Kidney capillary endothelial cell (primary cell): Measurements from ENCODE around the gene MEST.
A peak's percentile ranks its signal among the peaks of the same experiment; 100 is the strongest.
"Not testable (repeated sequence)": the region's sequence is repeated elsewhere in the genome, so short reads cannot be mapped to it uniquely, and the experiment has no call there.

ENCODE experiments used
- DNase-seq: peaks from one replicate; pipeline ENCODE4 v3.0.0-alpha.2; 2018; ENCODE audit warnings: low spot score

MEST gene

GRCh38 chr7:130485734-130486113, 6.2 kb upstream of the MEST start:
- DNase-seq: no peak

DNA sequence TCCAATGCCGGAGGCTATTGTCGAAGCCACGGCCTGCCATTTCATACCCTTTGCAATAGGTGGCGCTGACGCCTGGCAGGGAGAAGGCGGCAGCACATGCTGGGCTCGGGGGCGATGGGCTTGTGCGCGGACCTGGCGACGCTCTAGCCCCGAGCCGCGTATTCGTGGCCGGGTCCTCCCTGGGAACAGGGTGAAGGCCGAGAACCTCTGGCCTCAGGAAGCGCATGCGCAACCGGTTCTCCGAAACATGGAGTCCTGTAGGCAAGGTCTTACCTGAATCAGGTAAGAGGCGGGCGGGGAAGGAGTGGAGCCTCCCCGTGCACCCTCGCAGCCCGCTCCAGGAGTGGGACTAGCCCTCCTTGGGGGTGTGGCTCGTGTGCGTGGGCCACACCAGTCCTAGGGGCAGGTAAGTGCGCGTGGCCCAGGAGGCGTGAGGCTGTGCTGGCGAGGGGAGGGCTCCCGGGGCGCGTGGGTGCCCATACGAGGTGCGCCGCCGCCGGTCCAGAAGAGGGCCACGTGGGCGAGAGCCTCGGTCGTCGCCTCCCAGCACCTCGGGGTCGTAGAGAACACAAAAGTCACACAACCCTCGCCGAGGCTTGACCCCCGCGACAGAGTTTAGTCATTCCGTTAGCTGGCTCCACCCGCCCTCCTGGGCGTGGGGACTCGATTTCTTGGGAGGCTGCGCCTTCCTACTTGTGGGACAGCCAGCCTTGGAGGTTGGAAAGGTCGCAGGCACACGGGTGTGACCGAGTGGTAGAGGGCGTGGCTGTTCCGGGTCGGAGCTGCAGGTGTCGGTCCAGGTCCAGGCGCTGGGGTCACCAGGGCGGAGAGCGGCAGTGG, 5.6 kb upstream of the MEST start:
- DNase-seq: peak; percentile 26

DNA sequence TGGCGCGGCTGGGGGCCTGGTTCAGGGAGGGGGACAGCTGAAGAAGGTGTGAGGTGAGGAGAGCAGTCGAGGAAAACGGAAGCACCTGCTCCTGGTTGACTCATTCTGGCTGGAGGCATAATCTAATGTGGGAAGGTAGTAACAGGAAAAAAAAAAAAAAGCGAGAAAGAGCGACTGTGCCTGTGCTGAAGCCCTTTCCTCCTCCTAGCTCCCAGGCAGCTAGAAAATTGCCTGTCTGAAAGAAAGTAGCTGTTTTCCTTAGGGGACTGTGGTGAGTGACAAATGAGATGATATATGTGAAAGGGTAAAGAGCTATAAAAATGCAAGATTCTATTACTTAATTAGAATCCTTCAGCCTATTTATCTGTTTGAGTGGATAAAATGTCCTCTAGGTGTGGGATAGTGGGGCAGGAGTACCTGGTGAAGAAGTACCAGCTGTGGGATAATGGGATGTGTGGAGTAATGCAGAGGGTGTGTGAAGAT, 4.9 kb upstream of the MEST start:
- no peak for DNase-seq

DNA sequence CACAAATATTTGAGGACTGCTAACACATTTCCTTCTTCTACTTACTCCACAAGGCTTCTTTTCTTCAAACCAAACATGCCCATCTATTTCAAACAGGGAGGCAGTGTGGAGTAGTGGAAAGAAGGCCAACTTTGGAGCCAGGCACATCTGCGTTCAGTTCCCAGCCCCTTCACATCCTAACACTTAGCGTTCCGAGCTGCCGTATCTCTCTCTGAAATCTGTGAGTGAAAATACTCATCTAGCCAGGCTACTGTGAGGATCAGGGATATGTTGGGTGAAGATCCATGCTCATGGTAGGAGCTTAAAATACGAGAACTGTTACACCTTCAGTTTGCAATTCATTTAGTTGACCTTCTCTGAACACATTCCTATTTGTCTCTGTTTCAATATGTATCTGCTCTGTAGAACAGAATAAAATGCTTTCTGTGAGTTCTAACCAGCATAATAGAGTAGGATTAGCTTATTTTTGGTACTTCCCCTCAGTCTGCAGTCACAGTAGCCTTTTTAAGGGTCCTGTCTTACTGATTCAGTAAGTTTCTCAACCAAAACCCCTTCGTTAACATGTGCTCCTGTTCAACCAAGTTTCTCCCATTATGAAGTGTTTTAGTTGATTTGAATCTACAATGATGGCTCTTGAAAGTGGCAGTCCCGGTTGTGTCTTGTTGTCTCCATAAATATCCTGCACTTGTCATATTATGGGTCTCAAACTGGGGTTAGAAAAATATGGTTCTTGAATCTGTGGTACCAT, 3.3 kb upstream of the MEST start:
- no peak for DNase-seq

- no peak for DNase-seq
These were observed 2.5 kb upstream of the MEST start for GRCh38 chr7:130489140-130489983.

GRCh38 chr7:130490311-130490791, 1.5 kb upstream of the MEST start:
- DNase-seq: no peak

- no peak for DNase-seq
These were observed 739 bp upstream of the MEST start for GRCh38 chr7:130490888-130491804.

- no peak for DNase-seq
These were observed 814 bp downstream of the MEST start for GRCh38 chr7:130492523-130493274.

GRCh38 chr7:130493275-130493873, 1.5 kb downstream of the MEST start:
- no peak for DNase-seq

DNA sequence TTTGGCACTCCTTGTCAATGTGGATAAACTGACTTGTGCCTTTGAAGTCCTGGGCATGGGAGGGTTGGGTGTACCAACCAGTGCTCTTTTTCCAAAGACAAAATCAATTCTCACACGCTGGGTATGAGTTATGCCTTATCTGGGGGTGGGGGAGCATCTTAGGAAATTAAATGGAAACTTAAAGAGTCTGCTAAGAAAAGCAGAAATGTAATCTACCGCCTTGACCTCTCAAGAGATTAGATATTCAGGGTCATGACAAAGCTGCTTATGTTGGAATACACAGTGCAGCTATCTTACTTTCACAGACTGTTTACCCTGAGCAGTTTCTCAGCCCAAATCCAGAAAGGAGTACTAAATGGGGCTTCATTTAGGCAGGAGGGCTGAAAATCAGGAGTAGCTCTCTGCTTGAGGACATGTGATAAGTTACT, 2.6 kb downstream of the MEST start:
- DNase-seq: no peak

DNA sequence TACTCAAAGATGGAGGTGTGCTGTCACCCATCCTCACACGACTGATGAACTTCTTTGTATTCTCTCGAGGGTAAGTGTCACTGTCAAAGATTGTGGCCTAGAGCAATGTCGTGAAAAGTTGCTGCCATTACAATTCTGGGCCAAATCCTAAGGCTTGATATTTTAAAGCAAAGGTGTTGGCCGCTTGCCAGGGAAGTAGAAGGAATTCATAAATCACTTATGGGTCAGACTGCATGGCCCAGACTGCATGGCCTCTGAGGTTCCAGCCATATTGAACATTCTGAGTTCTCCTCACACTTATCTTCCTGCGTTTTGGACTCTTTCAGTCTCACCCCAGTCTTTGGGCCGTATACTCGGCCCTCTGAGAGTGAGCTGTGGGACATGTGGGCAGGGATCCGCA, 8.6 kb downstream of the MEST start:
- no peak for DNase-seq

- DNase-seq: no peak
These were observed 9.0 kb downstream of the MEST start for GRCh38 chr7:130500910-130501309.

DNA sequence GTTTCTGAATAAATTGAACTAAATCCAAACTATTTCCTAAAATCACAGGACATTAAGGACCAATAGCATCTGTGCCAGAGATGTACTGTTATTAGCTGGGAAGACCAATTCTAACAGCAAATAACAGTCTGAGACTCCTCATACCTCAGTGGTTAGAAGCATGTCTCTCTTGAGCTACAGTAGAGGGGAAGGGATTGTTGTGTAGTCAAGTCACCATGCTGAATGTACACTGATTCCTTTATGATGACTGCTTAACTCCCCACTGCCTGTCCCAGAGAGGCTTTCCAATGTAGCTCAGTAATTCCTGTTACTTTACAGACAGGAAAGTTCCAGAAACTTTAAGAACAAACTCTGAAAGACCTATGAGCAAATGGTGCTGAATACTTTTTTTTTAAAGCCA, 13.9 kb downstream of the MEST start:
- DNase-seq: no peak

- no peak for DNase-seq
These were observed 14.5 kb downstream of the MEST start for GRCh38 chr7:130506358-130506757.

DNA sequence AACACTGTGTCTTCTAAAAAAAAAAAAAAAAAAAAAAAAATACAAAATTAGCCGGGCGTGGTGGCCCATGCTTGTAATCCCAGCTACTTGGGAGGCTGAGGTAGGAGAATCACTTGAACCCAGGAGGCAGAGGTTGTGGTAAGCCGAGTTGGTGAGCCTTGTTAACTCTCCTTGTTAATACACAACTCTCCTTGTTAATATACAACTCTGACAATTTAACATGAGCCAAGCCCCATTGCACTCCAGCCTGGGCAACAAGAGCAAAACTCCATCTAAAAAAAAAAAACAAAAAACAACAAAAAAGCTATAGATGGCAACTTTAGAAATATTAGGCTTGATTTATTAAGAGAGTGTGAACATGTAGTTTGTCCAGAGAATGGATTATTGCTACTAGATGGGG, 20.2 kb downstream of the MEST start:
- DNase-seq: not testable (repeated sequence)

- no peak for DNase-seq
These were observed 21.6 kb downstream of the MEST start for GRCh38 chr7:130513447-130513846.

- DNase-seq: no peak
These were observed 23.6 kb downstream of the MEST start for GRCh38 chr7:130515315-130516040.

DNA sequence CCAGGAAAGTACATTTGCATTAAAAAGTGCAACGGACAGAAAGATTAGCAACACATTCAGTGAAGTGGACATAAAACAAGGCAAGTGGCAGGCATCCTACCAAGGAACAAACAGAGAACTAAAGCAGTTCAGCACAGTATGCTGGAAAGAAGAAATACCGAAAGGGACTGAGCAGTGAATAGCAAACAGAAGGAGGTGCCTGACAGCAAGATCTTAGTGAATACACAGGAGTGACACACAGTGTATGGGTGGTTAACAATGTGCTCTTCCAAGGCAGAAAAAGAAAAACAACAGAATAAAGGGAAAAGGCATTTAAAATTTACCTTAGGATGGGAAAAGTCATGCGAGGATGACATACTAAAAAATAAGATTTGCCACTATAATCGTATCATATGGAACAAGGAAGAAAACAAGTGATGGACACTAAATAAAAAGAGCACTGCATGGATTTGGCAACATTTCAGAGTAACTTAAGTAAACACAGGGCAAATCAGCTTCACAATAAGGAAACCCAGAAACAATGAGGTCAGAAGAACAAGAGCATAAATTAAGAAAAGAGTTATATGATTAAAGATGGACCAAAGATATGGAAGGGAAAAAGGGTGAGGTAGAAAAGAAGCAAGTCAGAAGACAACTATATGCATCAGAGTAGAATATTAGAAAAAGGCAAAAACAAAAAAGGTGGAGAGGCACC, 29.5 kb downstream of the MEST start:
- no peak for DNase-seq
